IPS DF 6.9 (cell line): Measurements from ENCODE around the gene ZSCAN9.
A peak's percentile ranks its signal among the peaks of the same experiment; 100 is the strongest.

ENCODE experiments used
- DNase-seq: peaks from one replicate; pipeline ENCODE4 v3.0.0-alpha.2; 2013; ENCODE audit warnings: low read depth, low spot score
- H3K27ac ChIP-seq: one replicate; pipeline ENCODE4 v1.5.1; 2013; ENCODE audit warnings: low read length, control low read depth
- H3K27me3 ChIP-seq: 2 replicates; pipeline ENCODE4 v1.6.1; 2013; ENCODE audit warnings: mild to moderate bottlenecking, low read length; ENCODE audit not compliant: control insufficient read depth, insufficient read depth
- H3K36me3 ChIP-seq: 2 replicates; pipeline ENCODE4 v1.6.1; 2013; ENCODE audit warnings: low read length; ENCODE audit not compliant: control insufficient read depth, insufficient read depth
- H3K4me1 ChIP-seq: 2 replicates; pipeline ENCODE4 v1.6.1; 2013; ENCODE audit warnings: low read length; ENCODE audit not compliant: control insufficient read depth, insufficient read depth
- H3K4me3 ChIP-seq: 2 replicates; pipeline ENCODE4 v1.5.1; 2013; ENCODE audit warnings: mild to moderate bottlenecking, low read length
- H3K9me3 ChIP-seq: 2 replicates; pipeline ENCODE4 v1.6.1; 2013; ENCODE audit warnings: low read length, inconsistent platforms; ENCODE audit not compliant: control insufficient read depth, insufficient read depth
- WGBS: extraction: QIAGEN DNeasy Blood & Tissue Kit; methylation state at CpG from one replicate; pipeline ENCODE4 v1.1.7; 2013; ENCODE audit warnings: mixed read lengths, missing lambda C conversion rate; ENCODE audit not compliant: insufficient read length, insufficient coverage; 5-methylcytosine and 5-hydroxymethylcytosine counted together

ZSCAN9 gene

DNA sequence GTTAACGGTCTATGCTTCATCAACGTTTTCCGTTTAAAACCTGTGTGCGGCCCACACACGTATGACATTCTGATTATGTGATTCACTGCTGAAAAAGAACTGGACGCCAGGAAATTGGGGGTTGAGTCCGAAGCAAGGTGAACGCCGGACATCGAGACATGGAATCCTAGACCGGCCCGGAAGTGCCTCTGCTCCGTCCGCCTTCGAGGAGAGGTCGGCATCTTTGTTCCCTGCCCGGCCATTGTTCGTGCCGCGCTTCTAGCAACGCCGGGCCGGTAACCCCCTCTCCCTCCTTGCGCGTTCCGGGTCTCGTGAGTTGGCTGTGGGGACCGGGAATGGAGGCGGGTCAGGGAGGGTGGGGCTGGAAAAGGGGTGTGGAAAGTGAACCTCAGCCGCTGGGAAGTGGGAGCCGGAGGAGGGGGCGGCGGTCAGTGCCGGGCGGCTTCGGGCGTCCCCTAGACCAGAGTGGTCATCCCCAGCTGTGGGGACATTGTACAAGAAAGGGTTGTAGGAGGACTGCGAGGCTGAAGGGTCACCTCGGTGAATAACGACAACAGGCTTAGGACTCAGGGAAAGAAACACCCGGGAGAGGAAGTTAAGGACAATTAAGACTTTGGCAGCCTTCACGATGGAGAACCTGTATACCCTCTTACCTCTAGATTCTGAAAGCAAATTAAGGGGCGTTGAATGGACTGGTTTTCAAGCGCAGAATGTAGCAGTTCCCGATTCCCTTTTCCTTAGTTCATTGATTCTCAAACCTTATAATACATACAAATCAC, at the start of gene ZSCAN9:
ZSCAN9 (plus strand) TSS at position 220 of the 779 bp plus-strand sequence. CDS start 1,810 bp downstream, outside the sequence.
- peak; percentile 64 for DNase-seq
- H3K4me1 ChIP-seq = no peaks in the 10 kb centered on the region
- peak within 1 kb of the TSS; percentile 90; the same call in 1 of the 2 replicates for H3K4me3 ChIP-seq
- peaks cover 2% of the 10 kb centered on the region; the same call in 1 of the 2 replicates for H3K27me3 ChIP-seq
- WGBS = no CpG with 5 or more reads among the region's 45 CpGs
- peaks cover 9% of the 10 kb centered on the region; the same call in 1 of the 2 replicates for H3K36me3 ChIP-seq
- H3K27ac ChIP-seq = no peak within 1 kb of the TSS
- H3K9me3 ChIP-seq = no peaks in the 10 kb centered on the region

DNA sequence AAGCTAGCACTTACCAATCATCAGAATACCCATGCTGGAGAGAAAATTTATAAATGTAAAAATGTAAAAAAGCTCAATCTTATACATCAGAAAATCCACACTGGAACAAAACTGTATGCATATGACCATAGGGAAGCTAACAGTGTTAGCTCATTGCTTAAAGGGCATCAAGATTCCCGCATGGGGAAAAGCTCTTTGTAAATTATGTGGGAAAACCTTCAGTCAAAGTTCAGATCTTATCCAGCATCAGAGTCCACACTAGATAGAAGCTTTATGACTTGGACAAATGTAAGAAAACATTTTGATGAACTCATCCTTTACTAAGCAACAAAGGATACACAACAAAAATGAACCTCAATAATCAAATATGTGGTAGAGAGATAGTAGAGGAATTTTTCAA, 48.7 kb upstream of the ZSCAN9 start:
- Histone ChIP-seq H3K36me3 (no peaks in the 10 kb centered on the region), H3K27me3 (no peaks in the 10 kb centered on the region), H3K9me3 (no peaks in the 10 kb centered on the region), H3K4me3 (no peak overlapping the region), H3K4me1 (no peaks in the 10 kb centered on the region), H3K27ac (no peak overlapping the region)
- WGBS = no CpG with 5 or more reads among the region's 1 CpG
- no peak for DNase-seq

DNA sequence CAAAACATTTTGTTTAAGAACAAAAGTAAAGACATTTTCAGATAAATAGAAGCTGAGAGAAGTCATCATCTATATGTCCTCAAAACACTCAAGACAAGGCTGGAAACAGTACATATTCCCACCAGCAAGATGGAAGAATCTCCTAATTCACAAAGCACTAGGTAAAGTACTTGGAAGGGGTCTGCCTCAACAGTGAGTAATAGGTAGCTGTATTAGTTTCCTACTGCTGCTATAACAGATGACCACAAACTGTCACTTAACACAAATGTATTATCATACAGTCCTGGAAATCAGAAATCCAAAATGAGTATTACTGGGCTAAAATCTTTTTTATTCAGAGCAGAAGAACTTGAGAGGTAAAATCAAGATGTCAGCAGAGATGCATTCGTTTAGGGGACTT, 42.8 kb upstream of the ZSCAN9 start:
- WGBS = no CpG with 5 or more reads among the region's 1 CpG

DNA sequence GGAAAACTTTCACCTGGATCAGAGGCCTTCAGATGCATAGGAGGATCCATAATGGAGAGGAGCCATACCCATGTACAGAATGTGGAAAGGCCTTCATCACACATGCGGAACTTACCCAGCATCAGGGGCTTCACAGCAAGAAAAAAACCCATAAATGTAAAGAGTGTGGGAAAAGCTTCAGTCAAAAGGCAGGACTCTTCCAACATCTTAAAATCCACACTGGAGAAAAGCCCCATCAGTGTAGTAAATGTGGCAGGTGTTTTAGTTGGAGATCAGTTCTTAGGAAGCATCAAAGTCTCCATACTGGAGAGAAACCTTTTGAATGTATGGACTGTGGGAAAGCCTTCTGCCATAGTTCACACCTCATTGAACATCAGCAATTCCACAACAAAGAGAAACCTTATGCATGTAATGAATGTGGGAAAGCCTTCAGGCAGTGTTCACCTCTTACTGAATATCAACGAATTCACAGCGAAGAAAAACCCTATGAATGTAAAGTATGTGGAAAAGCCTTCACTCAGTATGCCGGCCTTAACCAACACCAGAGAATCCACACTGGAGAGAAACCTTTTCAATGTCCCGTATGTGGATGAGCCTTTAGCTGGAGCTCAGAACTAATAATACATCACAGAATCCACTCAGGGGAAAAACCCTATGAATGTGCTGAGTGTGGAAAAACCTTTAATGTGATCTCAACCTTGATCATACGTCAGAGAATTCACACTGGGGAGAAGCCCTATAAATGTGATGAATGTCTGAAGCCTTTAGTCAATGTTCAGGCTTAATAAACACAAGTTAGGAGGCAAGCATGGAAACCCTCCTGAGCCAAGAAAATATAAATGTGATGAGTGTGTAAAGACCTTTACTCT, 36.7 kb upstream of the ZSCAN9 start:
- H3K27me3 ChIP-seq = no peaks in the 10 kb centered on the region
- no peak overlapping the region for H3K4me3 ChIP-seq
- H3K9me3 ChIP-seq = peaks cover 4% of the 10 kb centered on the region
- DNase-seq = no peak
- H3K36me3 ChIP-seq = no peaks in the 10 kb centered on the region
- no peak overlapping the region for H3K27ac ChIP-seq
- WGBS = no CpG with 5 or more reads among the region's 6 CpGs
- H3K4me1 ChIP-seq = no peaks in the 10 kb centered on the region

More for the DNA sequence above, 42.8 kb upstream of the ZSCAN9 start:
- Histone ChIP-seq H3K27me3 (no peaks in the 10 kb centered on the region), H3K27ac (no peak overlapping the region), H3K36me3 (no peaks in the 10 kb centered on the region), H3K4me3 (no peak overlapping the region), H3K9me3 (no peaks in the 10 kb centered on the region; the same call in 1 of the 2 replicates), H3K4me1 (no peaks in the 10 kb centered on the region)
- DNase-seq = no peak

DNA sequence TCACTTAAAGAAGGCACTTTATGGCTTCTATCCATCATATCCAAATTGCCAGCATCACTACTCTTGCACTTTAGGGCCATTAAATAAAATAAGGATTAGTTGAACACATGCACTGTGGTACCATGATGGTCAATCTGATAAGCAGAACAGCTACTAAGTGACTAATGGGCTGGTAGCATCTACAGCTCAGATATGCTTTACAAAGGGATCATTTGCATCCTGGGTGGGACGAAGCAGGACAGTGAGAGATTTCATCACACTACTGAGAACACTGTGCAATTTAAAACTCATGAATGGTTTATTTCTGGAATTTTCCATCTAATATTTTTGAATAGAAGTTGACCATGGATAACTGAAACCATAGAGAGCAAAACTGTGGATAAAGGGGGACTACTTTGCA, 25.1 kb upstream of the ZSCAN9 start:
- no CpG with 5 or more reads among the region's 1 CpG for WGBS
- no peak for DNase-seq
- H3K27ac ChIP-seq = no peak overlapping the region
- H3K4me3 ChIP-seq = no peak overlapping the region
- no peaks in the 10 kb centered on the region for H3K36me3 ChIP-seq
- H3K4me1 ChIP-seq = no peaks in the 10 kb centered on the region
- H3K27me3 ChIP-seq = peaks cover 1% of the 10 kb centered on the region; the same call in 1 of the 2 replicates
- H3K9me3 ChIP-seq = no peaks in the 10 kb centered on the region

DNA sequence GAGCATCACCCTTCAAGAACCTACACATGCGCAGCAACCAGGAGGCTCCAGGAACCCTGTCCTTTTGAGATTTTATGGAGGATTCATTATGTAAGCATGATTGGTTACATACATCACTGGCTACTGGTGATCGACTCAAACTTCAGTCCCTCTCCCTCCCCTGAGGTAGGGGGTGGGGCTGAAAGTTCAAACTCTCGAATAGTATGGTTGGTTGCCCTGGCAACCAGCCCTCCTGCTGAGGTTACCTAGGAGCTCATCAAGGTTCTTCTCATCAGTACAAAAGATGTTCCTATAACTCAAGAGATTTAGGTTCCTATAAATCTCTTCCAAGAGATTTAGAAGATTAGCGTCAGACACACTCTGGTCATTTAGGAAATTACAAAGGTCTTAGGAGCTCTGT, 21.9 kb upstream of the ZSCAN9 start:
- DNase-seq = no peak
- no CpG with 5 or more reads among the region's 4 CpGs for WGBS
- Histone ChIP-seq H3K27me3 (peaks cover 26% of the 10 kb centered on the region), H3K36me3 (no peaks in the 10 kb centered on the region), H3K9me3 (no peaks in the 10 kb centered on the region), H3K4me3 (no peak overlapping the region), H3K4me1 (0 out of 2 replicates have a peak, but pooled peaks cover 1% of the 10 kb centered on the region), H3K27ac (no peak overlapping the region)

DNA sequence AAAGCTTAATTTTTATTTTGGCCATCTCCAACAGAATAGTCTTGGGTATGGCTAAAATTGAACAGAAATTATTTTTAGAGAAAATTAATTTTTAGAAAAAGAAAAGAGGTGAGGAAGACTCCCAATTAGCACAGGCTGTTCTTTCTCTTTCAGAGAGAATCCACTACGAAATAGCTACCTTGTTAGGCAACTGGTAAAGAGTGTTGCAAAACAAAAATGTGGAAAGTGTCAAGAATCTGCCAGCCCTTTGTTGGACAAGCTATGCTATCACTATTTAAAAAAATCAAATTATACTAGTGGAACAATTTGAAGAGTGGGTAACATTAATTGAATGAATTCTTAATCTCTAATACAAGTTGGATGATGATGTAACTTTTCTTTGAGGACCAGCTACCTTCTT, 19.2 kb upstream of the ZSCAN9 start:
- no CpG with 5 or more reads among the region's 1 CpG for WGBS
- H3K4me3 ChIP-seq = no peak overlapping the region
- no peaks in the 10 kb centered on the region for H3K36me3 ChIP-seq
- no peak overlapping the region for H3K27ac ChIP-seq
- no peak for DNase-seq
- 0 out of 2 replicates have a peak, but pooled peaks cover 1% of the 10 kb centered on the region for H3K4me1 ChIP-seq
- peaks cover 38% of the 10 kb centered on the region for H3K27me3 ChIP-seq
- no peaks in the 10 kb centered on the region for H3K9me3 ChIP-seq

DNA sequence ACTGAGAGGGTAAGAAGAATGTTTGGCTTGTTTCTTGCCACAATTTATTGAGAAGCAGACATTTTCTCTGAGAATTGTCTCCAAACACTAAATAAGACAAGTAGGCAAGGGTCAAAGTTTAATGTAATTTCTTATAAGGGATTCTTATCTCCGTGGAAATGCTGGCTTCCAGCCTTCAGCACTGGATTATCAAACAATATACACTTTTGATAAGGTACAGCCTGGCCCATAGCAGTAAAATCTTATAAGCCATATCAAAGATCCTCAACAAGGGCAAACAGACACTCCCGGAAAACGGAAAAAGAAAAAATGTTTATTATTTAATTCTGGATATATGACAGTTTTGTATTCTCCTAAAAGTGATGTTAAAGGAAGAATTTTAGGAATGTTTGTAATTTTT, 18.5 kb upstream of the ZSCAN9 start:
- Histone ChIP-seq H3K36me3 (no peaks in the 10 kb centered on the region), H3K9me3 (no peaks in the 10 kb centered on the region), H3K27ac (no peak overlapping the region), H3K4me3 (no peak overlapping the region), H3K4me1 (0 out of 2 replicates have a peak, but pooled peaks cover 1% of the 10 kb centered on the region), H3K27me3 (peaks cover 38% of the 10 kb centered on the region)
- no CpG with 5 or more reads among the region's 3 CpGs for WGBS
- no peak for DNase-seq

DNA sequence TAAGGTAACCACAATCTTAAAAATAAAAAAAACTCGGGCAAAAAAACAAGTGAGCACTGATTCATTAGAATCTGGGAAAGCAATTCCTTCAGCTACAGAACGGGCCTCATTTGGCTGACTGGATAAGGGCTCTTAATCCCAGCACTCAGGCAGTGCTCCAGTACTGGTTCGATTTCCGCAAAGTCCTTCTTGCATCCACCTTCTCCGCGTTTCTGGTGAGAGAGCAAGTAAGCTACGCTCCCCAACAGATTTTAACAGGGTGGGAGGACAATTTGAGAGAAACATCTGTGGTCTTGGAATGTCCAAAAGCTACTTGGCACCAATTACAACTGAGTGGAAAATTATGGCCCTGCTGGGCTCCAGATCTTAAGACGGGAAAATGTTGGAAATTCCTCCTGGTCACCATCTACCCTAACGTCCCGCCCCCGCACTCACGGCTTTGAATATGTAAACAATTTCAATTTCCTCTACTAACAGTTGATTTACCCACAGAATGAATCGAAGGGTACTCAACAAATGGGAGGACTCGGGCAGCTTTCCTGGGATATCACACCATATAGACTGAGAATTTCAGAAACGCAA, 18.1 kb upstream of the ZSCAN9 start:
- no CpG with 5 or more reads among the region's 15 CpGs for WGBS
- Histone ChIP-seq H3K27ac (no peak overlapping the region), H3K36me3 (no peaks in the 10 kb centered on the region), H3K4me3 (peak overlapping the region; percentile 30; the same call in 1 of the 2 replicates), H3K9me3 (no peaks in the 10 kb centered on the region), H3K4me1 (0 out of 2 replicates have a peak, but pooled peaks cover 1% of the 10 kb centered on the region), H3K27me3 (peaks cover 38% of the 10 kb centered on the region)
- DNase-seq = no peak

DNA sequence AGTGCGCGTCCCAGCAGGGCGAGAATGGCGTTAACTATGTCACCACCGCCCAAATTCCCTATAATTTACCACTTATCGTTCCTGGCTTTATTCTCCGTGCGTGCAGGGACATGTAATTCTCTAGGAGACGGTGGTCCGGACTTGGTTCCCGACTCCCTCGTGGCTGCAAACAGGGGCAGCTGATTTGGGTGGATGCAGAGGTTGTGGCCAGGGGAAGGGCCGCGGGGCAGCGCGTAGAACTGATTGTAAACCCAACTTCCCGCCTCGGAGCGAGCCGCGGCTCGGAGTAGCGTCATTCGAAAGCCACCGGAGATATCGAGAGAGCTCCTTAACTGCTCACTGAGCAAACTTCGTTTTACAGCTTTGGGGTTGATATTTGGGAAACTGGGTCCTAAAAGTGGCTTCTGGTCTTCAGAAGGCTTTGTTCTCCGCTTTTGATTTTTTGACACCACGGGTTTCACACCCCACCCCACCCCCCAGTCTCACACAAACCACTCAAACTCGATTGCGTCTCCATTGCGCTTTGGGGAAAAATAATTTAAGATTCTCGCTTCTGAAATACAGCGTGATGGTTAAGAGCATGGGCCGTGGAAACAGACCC, 17.5 kb upstream of the ZSCAN9 start:
- DNase-seq = no peak
- Histone ChIP-seq H3K27me3 (peaks cover 38% of the 10 kb centered on the region), H3K36me3 (no peaks in the 10 kb centered on the region), H3K27ac (no peak overlapping the region), H3K4me1 (0 out of 2 replicates have a peak, but pooled peaks cover 1% of the 10 kb centered on the region), H3K9me3 (no peaks in the 10 kb centered on the region), H3K4me3 (peak overlapping the region; percentile 30; the same call in 1 of the 2 replicates)
- no CpG with 5 or more reads among the region's 35 CpGs for WGBS
